Neural cell (in vitro differentiated cells): ENCODE data around the gene THAP8. TPM values are rescaled to one million over a fixed set of nuclear protein-coding genes. Genes with fewer than 3 reads are reported as not detected.

Experiments used
- H2AFZ ChIP-seq: fragments of 200-600, 300-800 bp; sonication (generic), shearing (Covaris generic); 2 replicates; pipeline ENCODE4 v1.6.0; 2014; ENCODE audit warnings: low read depth, mild to moderate bottlenecking, antibody characterized with exemption, low read length, moderate library complexity
- H3F3A ChIP-seq: fragments of 200-600 bp; shearing (Covaris generic); 2 replicates; pipeline ENCODE4 v1.6.1; 2016; ENCODE audit warnings: mild to moderate bottlenecking, moderate library complexity, mixed read lengths, antibody characterized with exemption, low read length; ENCODE audit not compliant: insufficient read depth, poor library complexity, severe bottlenecking
- H3K27ac ChIP-seq: fragments of 200-600, 300-800 bp; sonication (generic), shearing (Covaris generic); 2 replicates; pipeline ENCODE4 v1.5.1; 2014; ENCODE audit warnings: mild to moderate bottlenecking, low read length, moderate library complexity
- H3K27me3 ChIP-seq: fragments of 300-800, 200-600 bp; sonication (generic), shearing (Covaris generic); 2 replicates; pipeline ENCODE4 v1.6.0; 2014; ENCODE audit warnings: mild to moderate bottlenecking, low read depth, low read length, moderate library complexity; ENCODE audit not compliant: insufficient read depth
- H3K36me3 ChIP-seq: fragments of 300-800, 200-600 bp; sonication (generic), shearing (Covaris generic); 2 replicates; pipeline ENCODE4 v1.5.1; 2014; ENCODE audit warnings: mild to moderate bottlenecking, antibody characterized with exemption, low read length, moderate library complexity; ENCODE audit not compliant: insufficient read depth
- H3K4me2 ChIP-seq: fragments of 300-800, 200-600 bp; sonication (generic), shearing (Covaris generic); 2 replicates; pipeline ENCODE4 v1.6.0; 2014; ENCODE audit warnings: mild to moderate bottlenecking, low read length
- H3K4me3 ChIP-seq: fragments of 300-800, 200-600 bp; sonication (generic), shearing (Covaris generic); 2 replicates; pipeline ENCODE4 v1.5.1; 2014; ENCODE audit warnings: mild to moderate bottlenecking, low read length, moderate library complexity
- H3K79me2 ChIP-seq: fragments of 200-600 bp; shearing (Covaris generic); replicated peaks from 2 replicates; pipeline ENCODE4 v1.6.0; 2014; ENCODE audit warnings: mild to moderate bottlenecking, low read length, moderate library complexity; ENCODE audit not compliant: insufficient read depth
- H3K9ac ChIP-seq: fragments of 300-800, 200-600 bp; sonication (generic), shearing (Covaris generic); 2 replicates; pipeline ENCODE4 v1.6.1; 2016; ENCODE audit warnings: mild to moderate bottlenecking, low read length, mixed read lengths
- H3K9me2 ChIP-seq: fragments of 200-600 bp; shearing (Covaris generic); 2 replicates; pipeline ENCODE4 v1.6.1; 2016; ENCODE audit warnings: mild to moderate bottlenecking, low read length, mixed read lengths; ENCODE audit not compliant: insufficient read depth
- H3K9me3 ChIP-seq: fragments of 200-600, 300-800 bp; sonication (generic), shearing (Covaris generic); 2 replicates; pipeline ENCODE4 v1.6.1; 2016; ENCODE audit warnings: mild to moderate bottlenecking, mixed run types, low read length, moderate library complexity, mixed read lengths
- H4K20me1 ChIP-seq: fragments of 200-600 bp; shearing (Covaris generic); 2 replicates; pipeline ENCODE4 v1.6.1; 2016; ENCODE audit warnings: mild to moderate bottlenecking, mixed run types; ENCODE audit not compliant: insufficient read depth
- EP300 ChIP-seq: fragments of 450-650 bp; conservative IDR thresholded peaks from 2 replicates; pipeline ENCODE4 v1.6.1; 2014; ENCODE audit warnings: antibody characterized with exemption, mild to moderate bottlenecking, moderate library complexity; ENCODE audit not compliant: poor library complexity, severe bottlenecking
- EZH2 ChIP-seq: fragments of 200-600, 300-800 bp; shearing (Covaris generic), sonication (generic); IDR thresholded peaks from 2 replicates; pipeline ENCODE4 v1.6.1; 2014; ENCODE audit warnings: antibody characterized with exemption, low read length, borderline replicate concordance, mild to moderate bottlenecking; ENCODE audit not compliant: insufficient read depth, poor library complexity, severe bottlenecking
- MXI1 ChIP-seq: fragments of 450-650 bp; conservative IDR thresholded peaks from 2 replicates; pipeline ENCODE4 v1.6.1; 2014; ENCODE audit warnings: antibody characterized with exemption, mild to moderate bottlenecking; ENCODE audit not compliant: poor library complexity, severe bottlenecking
- POLR2AphosphoS5 ChIP-seq: IDR thresholded peaks from 2 replicates; pipeline ENCODE4 v1.6.1; 2012
- RAD21 ChIP-seq: fragments of 450-650 bp; conservative IDR thresholded peaks from 2 replicates; pipeline ENCODE4 v1.6.1; 2014; ENCODE audit warnings: antibody characterized with exemption, mild to moderate bottlenecking, moderate library complexity
- SMC3 ChIP-seq: fragments of 450-650 bp; conservative IDR thresholded peaks from 2 replicates; pipeline ENCODE4 v1.6.1; 2014; ENCODE audit warnings: antibody characterized with exemption, mild to moderate bottlenecking, moderate library complexity; ENCODE audit not compliant: poor library complexity
- TAF1 ChIP-seq: IDR thresholded peaks from 2 replicates; pipeline ENCODE4 v1.6.1; 2012; ENCODE audit warnings: low read depth
- polyA plus RNA-seq: library from polyadenylated mRNA; depleted of rRNA; stranded (reverse); fragments of >200 nt; gene quantifications from 2 replicates; pipeline ENCODE4 v1.2.3, GENCODE V29; 2014
- TF ChIP-seq, protein P1 (sequence below): IDR thresholded peaks from 2 replicates; pipeline ENCODE4 v1.6.1; 2012; ENCODE audit warnings: borderline replicate concordance
- TF ChIP-seq, protein P2 (sequence below): fragments of 450-650 bp; IDR thresholded peaks from 2 replicates; pipeline ENCODE4 v1.5.1; 2014; ENCODE audit warnings: antibody characterized with exemption, mild to moderate bottlenecking, moderate library complexity; ENCODE audit not compliant: poor library complexity, severe bottlenecking

THAP8 gene
- polyA plus RNA-seq, 1 donor from 2014 or later = 5.5 TPM

- no peaks in the 10 kb centered on the region for H3K27me3 ChIP-seq
- no peaks in the 10 kb centered on the region for H3K9me3 ChIP-seq
- no peaks in the 10 kb centered on the region for H3F3A ChIP-seq
- no peaks in the 10 kb centered on the region for H3K79me2 ChIP-seq
- no peak overlapping the region for H3K4me2 ChIP-seq
- no peaks in the 10 kb centered on the region for H3K36me3 ChIP-seq
- no peak overlapping the region for H2AFZ ChIP-seq
- no peaks in the 10 kb centered on the region for H4K20me1 ChIP-seq
- H3K4me3 ChIP-seq = no peak overlapping the region
- TF ChIP-seq, protein P1, sequence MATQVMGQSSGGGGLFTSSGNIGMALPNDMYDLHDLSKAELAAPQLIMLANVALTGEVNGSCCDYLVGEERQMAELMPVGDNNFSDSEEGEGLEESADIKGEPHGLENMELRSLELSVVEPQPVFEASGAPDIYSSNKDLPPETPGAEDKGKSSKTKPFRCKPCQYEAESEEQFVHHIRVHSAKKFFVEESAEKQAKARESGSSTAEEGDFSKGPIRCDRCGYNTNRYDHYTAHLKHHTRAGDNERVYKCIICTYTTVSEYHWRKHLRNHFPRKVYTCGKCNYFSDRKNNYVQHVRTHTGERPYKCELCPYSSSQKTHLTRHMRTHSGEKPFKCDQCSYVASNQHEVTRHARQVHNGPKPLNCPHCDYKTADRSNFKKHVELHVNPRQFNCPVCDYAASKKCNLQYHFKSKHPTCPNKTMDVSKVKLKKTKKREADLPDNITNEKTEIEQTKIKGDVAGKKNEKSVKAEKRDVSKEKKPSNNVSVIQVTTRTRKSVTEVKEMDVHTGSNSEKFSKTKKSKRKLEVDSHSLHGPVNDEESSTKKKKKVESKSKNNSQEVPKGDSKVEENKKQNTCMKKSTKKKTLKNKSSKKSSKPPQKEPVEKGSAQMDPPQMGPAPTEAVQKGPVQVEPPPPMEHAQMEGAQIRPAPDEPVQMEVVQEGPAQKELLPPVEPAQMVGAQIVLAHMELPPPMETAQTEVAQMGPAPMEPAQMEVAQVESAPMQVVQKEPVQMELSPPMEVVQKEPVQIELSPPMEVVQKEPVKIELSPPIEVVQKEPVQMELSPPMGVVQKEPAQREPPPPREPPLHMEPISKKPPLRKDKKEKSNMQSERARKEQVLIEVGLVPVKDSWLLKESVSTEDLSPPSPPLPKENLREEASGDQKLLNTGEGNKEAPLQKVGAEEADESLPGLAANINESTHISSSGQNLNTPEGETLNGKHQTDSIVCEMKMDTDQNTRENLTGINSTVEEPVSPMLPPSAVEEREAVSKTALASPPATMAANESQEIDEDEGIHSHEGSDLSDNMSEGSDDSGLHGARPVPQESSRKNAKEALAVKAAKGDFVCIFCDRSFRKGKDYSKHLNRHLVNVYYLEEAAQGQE = no peak
- no peak for TF ChIP-seq POLR2AphosphoS5
- no peak for TF ChIP-seq RAD21
- TF ChIP-seq EP300 = no peak
- TF ChIP-seq, protein P2, sequence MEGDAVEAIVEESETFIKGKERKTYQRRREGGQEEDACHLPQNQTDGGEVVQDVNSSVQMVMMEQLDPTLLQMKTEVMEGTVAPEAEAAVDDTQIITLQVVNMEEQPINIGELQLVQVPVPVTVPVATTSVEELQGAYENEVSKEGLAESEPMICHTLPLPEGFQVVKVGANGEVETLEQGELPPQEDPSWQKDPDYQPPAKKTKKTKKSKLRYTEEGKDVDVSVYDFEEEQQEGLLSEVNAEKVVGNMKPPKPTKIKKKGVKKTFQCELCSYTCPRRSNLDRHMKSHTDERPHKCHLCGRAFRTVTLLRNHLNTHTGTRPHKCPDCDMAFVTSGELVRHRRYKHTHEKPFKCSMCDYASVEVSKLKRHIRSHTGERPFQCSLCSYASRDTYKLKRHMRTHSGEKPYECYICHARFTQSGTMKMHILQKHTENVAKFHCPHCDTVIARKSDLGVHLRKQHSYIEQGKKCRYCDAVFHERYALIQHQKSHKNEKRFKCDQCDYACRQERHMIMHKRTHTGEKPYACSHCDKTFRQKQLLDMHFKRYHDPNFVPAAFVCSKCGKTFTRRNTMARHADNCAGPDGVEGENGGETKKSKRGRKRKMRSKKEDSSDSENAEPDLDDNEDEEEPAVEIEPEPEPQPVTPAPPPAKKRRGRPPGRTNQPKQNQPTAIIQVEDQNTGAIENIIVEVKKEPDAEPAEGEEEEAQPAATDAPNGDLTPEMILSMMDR = no peak
- no peak for TF ChIP-seq SMC3
- TF ChIP-seq TAF1 = no peak
- TF ChIP-seq MXI1 = no peak
- no peak for TF ChIP-seq EZH2
- H3K27ac ChIP-seq = no peak overlapping the region
- no peaks in the 10 kb centered on the region for H3K9me2 ChIP-seq
- no peak overlapping the region for H3K9ac ChIP-seq
These were observed 28.8 kb upstream of the THAP8 start for GRCh38 chr19:36082916-36083315.

DNA sequence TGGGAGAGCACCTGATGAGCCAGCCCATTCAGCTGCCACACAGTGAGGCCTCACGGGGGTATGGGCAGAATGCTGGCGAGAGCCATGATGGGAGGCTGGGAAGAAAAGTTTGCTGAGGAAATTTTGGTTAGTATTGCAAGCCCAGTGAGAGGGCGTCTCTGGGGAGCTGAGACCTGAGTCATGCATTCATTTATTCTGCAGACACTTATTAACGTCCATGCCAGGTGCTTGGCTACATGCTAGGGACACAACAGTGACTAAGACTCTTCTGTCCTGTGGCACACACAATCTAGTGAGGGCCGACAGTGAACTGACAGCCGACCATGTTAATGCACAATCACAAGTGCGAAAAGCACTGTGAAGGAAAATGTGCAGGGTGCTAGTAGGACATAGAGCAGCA, 27.8 kb upstream of the THAP8 start:
- Histone ChIP-seq H3K9me3 (no peaks in the 10 kb centered on the region), H3F3A (no peaks in the 10 kb centered on the region), H4K20me1 (no peaks in the 10 kb centered on the region), H3K79me2 (no peaks in the 10 kb centered on the region), H3K4me3 (no peak overlapping the region), H3K4me2 (no peak overlapping the region), H3K9ac (no peak overlapping the region), H3K27me3 (no peaks in the 10 kb centered on the region), H2AFZ (no peak overlapping the region), H3K9me2 (no peaks in the 10 kb centered on the region), H3K27ac (no peak overlapping the region), H3K36me3 (no peaks in the 10 kb centered on the region)
- TF ChIP-seq EP300 (no peak), POLR2AphosphoS5 (no peak), MXI1 (no peak), RAD21 (no peak), SMC3 (no peak), EZH2 (no peak), TAF1 (no peak)
- TF ChIP-seq, protein P1 = no peak
- TF ChIP-seq, protein P2 = no peak
